Measurements from ENCODE around the gene EPAS1.

EPAS1 gene

GRCh38 chr2:46428911-46429436, 131.8 kb downstream of the EPAS1 start:
- Histone ChIP-seq H3K4me1 (ENCODE audit: control insufficient read depth in 2 of 2, insufficient read depth in 2 of 2, low read length in 2 of 2) (peaks cover 0 to 9% of the 10 kb centered on the region in 2 donors), H3K9ac (ENCODE audit: low read depth in 1 of 2, low read length in 2 of 2) (no peak overlapping the region), H3K4me3 (ENCODE audit: low read length in 2 of 2) (no peak overlapping the region), H3K27me3 (ENCODE audit: control insufficient read depth in 2 of 2, insufficient read depth in 2 of 2, low read length in 2 of 2) (no peaks in the 10 kb centered on the region), H3K36me3 (ENCODE audit: control insufficient read depth in 2 of 2, insufficient read depth in 2 of 2, low read length in 2 of 2) (no peaks in the 10 kb centered on the region), H3K27ac (ENCODE audit: low read depth in 2 of 2, low read length in 2 of 2) (no peak overlapping the region), H3K9me3 (ENCODE audit: control insufficient read depth in 2 of 2, low read length in 2 of 2) (no peaks in the 10 kb centered on the region)

GRCh38 chr2:46430413-46430812, 133.2 kb downstream of the EPAS1 start:
- no peaks in the 10 kb centered on the region for H3K27me3 ChIP-seq (ENCODE audit: control insufficient read depth in 2 of 2, insufficient read depth in 2 of 2, low read length in 2 of 2)
- peaks cover 0 to 9% of the 10 kb centered on the region in 2 donors for H3K4me1 ChIP-seq (ENCODE audit: control insufficient read depth in 2 of 2, insufficient read depth in 2 of 2, low read length in 2 of 2)
- H3K4me3 ChIP-seq (ENCODE audit: low read length in 2 of 2): no peak overlapping the region
- no peak overlapping the region for H3K27ac ChIP-seq (ENCODE audit: low read depth in 2 of 2, low read length in 2 of 2)
- no peak overlapping the region for H3K9ac ChIP-seq (ENCODE audit: low read depth in 1 of 2, low read length in 2 of 2)
- no peaks in the 10 kb centered on the region for H3K36me3 ChIP-seq (ENCODE audit: control insufficient read depth in 2 of 2, insufficient read depth in 2 of 2, low read length in 2 of 2)
- H3K9me3 ChIP-seq (ENCODE audit: control insufficient read depth in 2 of 2, low read length in 2 of 2): no peaks in the 10 kb centered on the region

DNA sequence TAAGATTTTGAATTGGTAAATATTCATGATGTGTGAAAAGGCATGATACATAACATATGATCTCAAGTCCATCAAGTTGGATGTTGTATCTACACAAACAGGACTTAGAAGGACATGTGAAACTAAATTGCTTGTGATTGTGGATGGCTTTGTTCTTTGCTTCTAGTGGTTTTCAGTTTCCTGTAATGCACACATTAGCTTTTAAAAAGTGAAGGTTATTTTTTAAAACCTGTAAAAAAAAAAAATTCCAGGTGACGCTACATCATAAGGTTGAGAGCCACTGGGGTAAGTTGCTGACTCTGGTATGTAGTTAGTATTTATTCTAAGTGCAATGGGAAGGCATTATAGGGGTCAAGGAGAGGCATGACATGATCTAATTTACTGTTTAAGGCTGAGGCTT, 133.8 kb downstream of the EPAS1 start:
- H3K9me3 ChIP-seq (ENCODE audit: control insufficient read depth in 2 of 2, low read length in 2 of 2): no peaks in the 10 kb centered on the region
- no peak overlapping the region for H3K27ac ChIP-seq (ENCODE audit: low read depth in 2 of 2, low read length in 2 of 2)
- no peak overlapping the region for H3K4me3 ChIP-seq (ENCODE audit: low read length in 2 of 2)
- H3K4me1 ChIP-seq (ENCODE audit: control insufficient read depth in 2 of 2, insufficient read depth in 2 of 2, low read length in 2 of 2): peaks cover 0 to 9% of the 10 kb centered on the region in 2 donors
- H3K9ac ChIP-seq (ENCODE audit: low read depth in 1 of 2, low read length in 2 of 2): no peak overlapping the region
- H3K36me3 ChIP-seq (ENCODE audit: control insufficient read depth in 2 of 2, insufficient read depth in 2 of 2, low read length in 2 of 2): no peaks in the 10 kb centered on the region
- H3K27me3 ChIP-seq (ENCODE audit: control insufficient read depth in 2 of 2, insufficient read depth in 2 of 2, low read length in 2 of 2): no peaks in the 10 kb centered on the region

GRCh38 chr2:46431481-46432235, 134.5 kb downstream of the EPAS1 start:
- Histone ChIP-seq H3K9ac (ENCODE audit: low read depth in 1 of 2, low read length in 2 of 2) (no peak overlapping the region), H3K27ac (ENCODE audit: low read depth in 2 of 2, low read length in 2 of 2) (no peak overlapping the region), H3K9me3 (ENCODE audit: control insufficient read depth in 2 of 2, low read length in 2 of 2) (no peaks in the 10 kb centered on the region), H3K36me3 (ENCODE audit: control insufficient read depth in 2 of 2, insufficient read depth in 2 of 2, low read length in 2 of 2) (no peaks in the 10 kb centered on the region), H3K4me3 (ENCODE audit: low read length in 2 of 2) (no peak overlapping the region), H3K27me3 (ENCODE audit: control insufficient read depth in 2 of 2, insufficient read depth in 2 of 2, low read length in 2 of 2) (no peaks in the 10 kb centered on the region), H3K4me1 (ENCODE audit: control insufficient read depth in 2 of 2, insufficient read depth in 2 of 2, low read length in 2 of 2) (peaks cover 0 to 9% of the 10 kb centered on the region in 2 donors)

GRCh38 chr2:46434851-46435273, 137.7 kb downstream of the EPAS1 start:
- Histone ChIP-seq H3K27me3 (ENCODE audit: control insufficient read depth in 2 of 2, insufficient read depth in 2 of 2, low read length in 2 of 2) (no peaks in the 10 kb centered on the region), H3K4me1 (ENCODE audit: control insufficient read depth in 2 of 2, insufficient read depth in 2 of 2, low read length in 2 of 2) (peaks cover 0 to 9% of the 10 kb centered on the region in 2 donors), H3K9me3 (ENCODE audit: control insufficient read depth in 2 of 2, low read length in 2 of 2) (no peaks in the 10 kb centered on the region), H3K9ac (ENCODE audit: low read depth in 1 of 2, low read length in 2 of 2) (no peak overlapping the region), H3K36me3 (ENCODE audit: control insufficient read depth in 2 of 2, insufficient read depth in 2 of 2, low read length in 2 of 2) (no peaks in the 10 kb centered on the region), H3K27ac (ENCODE audit: low read depth in 2 of 2, low read length in 2 of 2) (no peak overlapping the region), H3K4me3 (ENCODE audit: low read length in 2 of 2) (no peak overlapping the region)

DNA sequence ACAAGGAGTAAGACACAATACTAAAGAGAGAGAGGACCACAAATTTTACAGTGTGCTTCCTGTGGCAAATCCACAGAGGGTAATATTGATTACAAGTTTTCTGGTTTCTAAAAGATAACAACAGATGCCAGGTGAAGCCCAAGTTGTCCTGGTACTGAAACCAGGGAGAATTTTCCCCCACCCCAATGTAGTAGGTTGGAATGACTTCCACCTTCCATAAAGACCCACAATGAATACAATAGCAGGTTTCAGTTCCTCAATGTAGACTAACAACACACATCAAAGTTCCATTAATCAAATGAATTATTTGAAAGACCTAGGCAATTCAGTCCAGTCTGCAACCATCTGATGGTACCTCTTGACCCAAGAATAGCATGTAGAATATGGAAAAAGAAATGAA, 138.1 kb downstream of the EPAS1 start:
- Histone ChIP-seq H3K36me3 (ENCODE audit: control insufficient read depth in 2 of 2, insufficient read depth in 2 of 2, low read length in 2 of 2) (no peaks in the 10 kb centered on the region), H3K27me3 (ENCODE audit: control insufficient read depth in 2 of 2, insufficient read depth in 2 of 2, low read length in 2 of 2) (no peaks in the 10 kb centered on the region), H3K9me3 (ENCODE audit: control insufficient read depth in 2 of 2, low read length in 2 of 2) (no peaks in the 10 kb centered on the region), H3K9ac (ENCODE audit: low read depth in 1 of 2, low read length in 2 of 2) (no peak overlapping the region), H3K4me3 (ENCODE audit: low read length in 2 of 2) (no peak overlapping the region), H3K27ac (ENCODE audit: low read depth in 2 of 2, low read length in 2 of 2) (no peak overlapping the region), H3K4me1 (ENCODE audit: control insufficient read depth in 2 of 2, insufficient read depth in 2 of 2, low read length in 2 of 2) (peaks cover 0 to 9% of the 10 kb centered on the region in 2 donors)

DNA sequence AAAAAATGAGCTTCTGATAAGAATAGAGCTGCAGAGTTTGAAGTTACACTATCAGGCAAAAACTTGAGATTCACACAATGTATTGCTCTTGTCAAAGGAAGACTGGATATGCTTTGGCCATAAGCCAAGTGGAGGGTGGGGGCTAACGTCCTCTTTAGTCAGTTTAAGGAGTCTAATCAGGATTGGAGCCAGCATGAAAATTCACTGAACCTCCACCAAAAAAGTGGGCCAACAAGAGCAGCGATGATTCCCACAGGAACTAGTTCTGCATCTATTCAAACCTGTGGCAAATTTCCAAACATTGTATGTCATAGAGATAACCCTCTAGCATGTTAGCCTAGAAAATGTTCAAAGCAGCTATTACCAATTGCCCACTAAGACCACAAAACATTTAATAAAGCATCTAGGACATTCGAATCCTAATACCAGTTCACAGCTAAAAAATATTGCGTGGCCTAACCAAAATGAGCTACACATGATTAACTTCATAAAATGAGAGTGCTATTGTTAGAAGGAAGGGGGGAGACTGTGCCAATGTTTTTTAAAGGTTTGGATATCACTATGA, 138.7 kb downstream of the EPAS1 start:
- peaks cover 0 to 9% of the 10 kb centered on the region in 2 donors for H3K4me1 ChIP-seq (ENCODE audit: control insufficient read depth in 2 of 2, insufficient read depth in 2 of 2, low read length in 2 of 2)
- H3K36me3 ChIP-seq (ENCODE audit: control insufficient read depth in 2 of 2, insufficient read depth in 2 of 2, low read length in 2 of 2): no peaks in the 10 kb centered on the region
- H3K9me3 ChIP-seq (ENCODE audit: control insufficient read depth in 2 of 2, low read length in 2 of 2): no peaks in the 10 kb centered on the region
- H3K4me3 ChIP-seq (ENCODE audit: low read length in 2 of 2): no peak overlapping the region
- H3K27ac ChIP-seq (ENCODE audit: low read depth in 2 of 2, low read length in 2 of 2): no peak overlapping the region
- H3K9ac ChIP-seq (ENCODE audit: low read depth in 1 of 2, low read length in 2 of 2): no peak overlapping the region
- H3K27me3 ChIP-seq (ENCODE audit: control insufficient read depth in 2 of 2, insufficient read depth in 2 of 2, low read length in 2 of 2): no peaks in the 10 kb centered on the region
